Measurements from ENCODE around the gene NAA10. TPM values are rescaled to one million over a fixed set of nuclear protein-coding genes. Genes with fewer than 3 reads are reported as not detected.

NAA10 gene
- polyA plus RNA-seq, 1 donor from 2014 or later = 117 TPM

DNA sequence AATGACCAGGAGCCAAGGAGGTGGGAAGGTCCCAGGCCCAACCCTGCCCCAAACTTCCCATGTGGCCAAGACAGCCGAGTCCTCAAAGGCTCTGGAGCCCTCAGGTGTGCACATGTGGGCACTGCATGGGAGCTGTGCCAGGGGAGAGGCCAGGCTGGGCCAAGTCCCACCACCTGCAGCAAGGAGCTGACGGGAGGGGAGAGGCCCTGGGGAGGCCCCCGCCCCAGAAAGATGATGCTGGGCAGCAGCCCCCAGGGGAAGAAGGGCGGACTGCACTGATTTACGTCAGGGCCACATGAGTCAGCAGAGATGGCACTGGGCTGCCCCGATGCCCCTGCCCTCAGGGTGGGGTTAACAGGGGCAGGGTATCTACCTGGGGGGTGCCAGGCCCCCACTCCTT lies 50.2 kb downstream of the NAA10 start:
- Histone ChIP-seq H4K20me1 (ENCODE audit: insufficient read depth) (no peaks in the 10 kb centered on the region), H3K9ac (ENCODE audit: low read length) (peak overlapping the region; percentile 90), H3K79me2 (replicated peaks; ENCODE audit: insufficient read depth, low read length) (peaks cover 54% of the 10 kb centered on the region), H3K27ac (ENCODE audit: low read length) (peak overlapping the region; percentile 95), H3K4me2 (ENCODE audit: low read length) (peak overlapping the region; percentile 65), H3K27me3 (ENCODE audit: insufficient read depth, low read depth, low read length) (no peaks in the 10 kb centered on the region), H3K9me2 (ENCODE audit: insufficient read depth, low read length) (no peaks in the 10 kb centered on the region), H3F3A (ENCODE audit: insufficient read depth, low read length, poor library complexity, severe bottlenecking) (no peaks in the 10 kb centered on the region), H3K9me3 (ENCODE audit: low read length) (no peaks in the 10 kb centered on the region), H3K36me3 (ENCODE audit: insufficient read depth, low read length) (no peaks in the 10 kb centered on the region), H3K4me3 (ENCODE audit: low read length) (peak overlapping the region; percentile 86), H2AFZ (ENCODE audit: low read depth, low read length) (no peak overlapping the region)
- TF ChIP-seq EP300 (conservative IDR thresholded peaks at IDR 0.05; ENCODE audit: poor library complexity, severe bottlenecking) = no peak
- TF ChIP-seq, protein P1, sequence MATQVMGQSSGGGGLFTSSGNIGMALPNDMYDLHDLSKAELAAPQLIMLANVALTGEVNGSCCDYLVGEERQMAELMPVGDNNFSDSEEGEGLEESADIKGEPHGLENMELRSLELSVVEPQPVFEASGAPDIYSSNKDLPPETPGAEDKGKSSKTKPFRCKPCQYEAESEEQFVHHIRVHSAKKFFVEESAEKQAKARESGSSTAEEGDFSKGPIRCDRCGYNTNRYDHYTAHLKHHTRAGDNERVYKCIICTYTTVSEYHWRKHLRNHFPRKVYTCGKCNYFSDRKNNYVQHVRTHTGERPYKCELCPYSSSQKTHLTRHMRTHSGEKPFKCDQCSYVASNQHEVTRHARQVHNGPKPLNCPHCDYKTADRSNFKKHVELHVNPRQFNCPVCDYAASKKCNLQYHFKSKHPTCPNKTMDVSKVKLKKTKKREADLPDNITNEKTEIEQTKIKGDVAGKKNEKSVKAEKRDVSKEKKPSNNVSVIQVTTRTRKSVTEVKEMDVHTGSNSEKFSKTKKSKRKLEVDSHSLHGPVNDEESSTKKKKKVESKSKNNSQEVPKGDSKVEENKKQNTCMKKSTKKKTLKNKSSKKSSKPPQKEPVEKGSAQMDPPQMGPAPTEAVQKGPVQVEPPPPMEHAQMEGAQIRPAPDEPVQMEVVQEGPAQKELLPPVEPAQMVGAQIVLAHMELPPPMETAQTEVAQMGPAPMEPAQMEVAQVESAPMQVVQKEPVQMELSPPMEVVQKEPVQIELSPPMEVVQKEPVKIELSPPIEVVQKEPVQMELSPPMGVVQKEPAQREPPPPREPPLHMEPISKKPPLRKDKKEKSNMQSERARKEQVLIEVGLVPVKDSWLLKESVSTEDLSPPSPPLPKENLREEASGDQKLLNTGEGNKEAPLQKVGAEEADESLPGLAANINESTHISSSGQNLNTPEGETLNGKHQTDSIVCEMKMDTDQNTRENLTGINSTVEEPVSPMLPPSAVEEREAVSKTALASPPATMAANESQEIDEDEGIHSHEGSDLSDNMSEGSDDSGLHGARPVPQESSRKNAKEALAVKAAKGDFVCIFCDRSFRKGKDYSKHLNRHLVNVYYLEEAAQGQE (IDR thresholded peaks at IDR 0.05; ENCODE audit: borderline replicate concordance) = no peak
- TF ChIP-seq EZH2 (IDR thresholded peaks at IDR 0.05; ENCODE audit: borderline replicate concordance, insufficient read depth, low read length, poor library complexity, severe bottlenecking) = no peak
- TF ChIP-seq TAF1 (IDR thresholded peaks at IDR 0.05; ENCODE audit: low read depth) = no peak
- TF ChIP-seq POLR2AphosphoS5 (IDR thresholded peaks at IDR 0.05) = no peak
- peak; percentile 68 for TF ChIP-seq RAD21 (conservative IDR thresholded peaks at IDR 0.05)
- TF ChIP-seq MXI1 (conservative IDR thresholded peaks at IDR 0.05; ENCODE audit: poor library complexity, severe bottlenecking) = peak; percentile 24
- TF ChIP-seq, protein P2, sequence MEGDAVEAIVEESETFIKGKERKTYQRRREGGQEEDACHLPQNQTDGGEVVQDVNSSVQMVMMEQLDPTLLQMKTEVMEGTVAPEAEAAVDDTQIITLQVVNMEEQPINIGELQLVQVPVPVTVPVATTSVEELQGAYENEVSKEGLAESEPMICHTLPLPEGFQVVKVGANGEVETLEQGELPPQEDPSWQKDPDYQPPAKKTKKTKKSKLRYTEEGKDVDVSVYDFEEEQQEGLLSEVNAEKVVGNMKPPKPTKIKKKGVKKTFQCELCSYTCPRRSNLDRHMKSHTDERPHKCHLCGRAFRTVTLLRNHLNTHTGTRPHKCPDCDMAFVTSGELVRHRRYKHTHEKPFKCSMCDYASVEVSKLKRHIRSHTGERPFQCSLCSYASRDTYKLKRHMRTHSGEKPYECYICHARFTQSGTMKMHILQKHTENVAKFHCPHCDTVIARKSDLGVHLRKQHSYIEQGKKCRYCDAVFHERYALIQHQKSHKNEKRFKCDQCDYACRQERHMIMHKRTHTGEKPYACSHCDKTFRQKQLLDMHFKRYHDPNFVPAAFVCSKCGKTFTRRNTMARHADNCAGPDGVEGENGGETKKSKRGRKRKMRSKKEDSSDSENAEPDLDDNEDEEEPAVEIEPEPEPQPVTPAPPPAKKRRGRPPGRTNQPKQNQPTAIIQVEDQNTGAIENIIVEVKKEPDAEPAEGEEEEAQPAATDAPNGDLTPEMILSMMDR (IDR thresholded peaks at IDR 0.05; ENCODE audit: poor library complexity, severe bottlenecking) = peak; percentile 63
- peak; percentile 62 for TF ChIP-seq SMC3 (conservative IDR thresholded peaks at IDR 0.05; ENCODE audit: poor library complexity)

DNA sequence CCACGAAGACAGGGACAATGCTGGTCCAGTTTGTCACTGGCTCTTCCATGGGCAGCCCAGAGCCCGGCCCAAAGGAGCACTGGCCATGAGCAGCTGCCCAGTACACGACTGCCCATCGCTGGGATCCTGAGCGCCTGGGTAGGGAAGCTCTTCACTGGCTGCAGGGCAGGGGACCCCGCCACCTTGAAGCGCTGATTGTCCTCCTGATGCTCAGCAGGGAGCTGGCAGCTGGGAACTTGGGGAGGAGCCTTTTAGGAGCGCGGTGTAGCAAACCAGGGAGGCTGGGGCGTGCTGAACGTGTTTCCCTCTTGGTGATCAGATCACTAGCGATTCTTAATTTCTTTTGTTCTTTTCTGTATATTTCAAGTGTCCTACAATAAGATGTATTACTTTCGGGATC lies 50.7 kb downstream of the NAA10 start:
- H3K27ac ChIP-seq (ENCODE audit: low read length) = peak overlapping the region; percentile 95

More for the DNA sequence above, 50.7 kb downstream of the NAA10 start:
- H3K9me3 ChIP-seq (ENCODE audit: low read length) = no peaks in the 10 kb centered on the region
- peak overlapping the region; percentile 65 for H3K4me2 ChIP-seq (ENCODE audit: low read length)
- H4K20me1 ChIP-seq (ENCODE audit: insufficient read depth) = no peaks in the 10 kb centered on the region
- no peaks in the 10 kb centered on the region for H3K27me3 ChIP-seq (ENCODE audit: insufficient read depth, low read depth, low read length)
- H3F3A ChIP-seq (ENCODE audit: insufficient read depth, low read length, poor library complexity, severe bottlenecking) = no peaks in the 10 kb centered on the region
- H3K4me3 ChIP-seq (ENCODE audit: low read length) = peak overlapping the region; percentile 86
- no peak overlapping the region for H2AFZ ChIP-seq (ENCODE audit: low read depth, low read length)
- TF ChIP-seq, protein P1 (IDR thresholded peaks at IDR 0.05; ENCODE audit: borderline replicate concordance) = no peak
- no peak for TF ChIP-seq RAD21 (conservative IDR thresholded peaks at IDR 0.05)
- TF ChIP-seq, protein P2 (IDR thresholded peaks at IDR 0.05; ENCODE audit: poor library complexity, severe bottlenecking) = no peak
- no peak for TF ChIP-seq EP300 (conservative IDR thresholded peaks at IDR 0.05; ENCODE audit: poor library complexity, severe bottlenecking)
- TF ChIP-seq SMC3 (conservative IDR thresholded peaks at IDR 0.05; ENCODE audit: poor library complexity) = no peak
- TF ChIP-seq TAF1 (IDR thresholded peaks at IDR 0.05; ENCODE audit: low read depth) = no peak
- TF ChIP-seq MXI1 (conservative IDR thresholded peaks at IDR 0.05; ENCODE audit: poor library complexity, severe bottlenecking) = no peak
- H3K36me3 ChIP-seq (ENCODE audit: insufficient read depth, low read length) = no peaks in the 10 kb centered on the region
- H3K9ac ChIP-seq (ENCODE audit: low read length) = peak overlapping the region; percentile 90
- H3K79me2 ChIP-seq (replicated peaks; ENCODE audit: insufficient read depth, low read length) = peaks cover 54% of the 10 kb centered on the region
- H3K9me2 ChIP-seq (ENCODE audit: insufficient read depth, low read length) = no peaks in the 10 kb centered on the region
